Neural cell (in vitro differentiated cells): Measurements from ENCODE around the gene SLAIN1. TPM values are rescaled to one million over a fixed set of nuclear protein-coding genes. Genes with fewer than 3 reads are reported as not detected.

Experiments used
- H2AFZ ChIP-seq: fragments of 200-600, 300-800 bp; sonication (generic), shearing (Covaris generic); 2 replicates; pipeline ENCODE4 v1.6.0; 2014; ENCODE audit warnings: low read depth, mild to moderate bottlenecking, antibody characterized with exemption, low read length, moderate library complexity
- H3F3A ChIP-seq: fragments of 200-600 bp; shearing (Covaris generic); 2 replicates; pipeline ENCODE4 v1.6.1; 2016; ENCODE audit warnings: mild to moderate bottlenecking, moderate library complexity, mixed read lengths, antibody characterized with exemption, low read length; ENCODE audit not compliant: insufficient read depth, poor library complexity, severe bottlenecking
- H3K27ac ChIP-seq: fragments of 200-600, 300-800 bp; sonication (generic), shearing (Covaris generic); 2 replicates; pipeline ENCODE4 v1.5.1; 2014; ENCODE audit warnings: mild to moderate bottlenecking, low read length, moderate library complexity
- H3K27me3 ChIP-seq: fragments of 300-800, 200-600 bp; sonication (generic), shearing (Covaris generic); 2 replicates; pipeline ENCODE4 v1.6.0; 2014; ENCODE audit warnings: mild to moderate bottlenecking, low read depth, low read length, moderate library complexity; ENCODE audit not compliant: insufficient read depth
- H3K36me3 ChIP-seq: fragments of 300-800, 200-600 bp; sonication (generic), shearing (Covaris generic); 2 replicates; pipeline ENCODE4 v1.5.1; 2014; ENCODE audit warnings: mild to moderate bottlenecking, antibody characterized with exemption, low read length, moderate library complexity; ENCODE audit not compliant: insufficient read depth
- H3K4me2 ChIP-seq: fragments of 300-800, 200-600 bp; sonication (generic), shearing (Covaris generic); 2 replicates; pipeline ENCODE4 v1.6.0; 2014; ENCODE audit warnings: mild to moderate bottlenecking, low read length
- H3K4me3 ChIP-seq: fragments of 300-800, 200-600 bp; sonication (generic), shearing (Covaris generic); 2 replicates; pipeline ENCODE4 v1.5.1; 2014; ENCODE audit warnings: mild to moderate bottlenecking, low read length, moderate library complexity
- H3K79me2 ChIP-seq: fragments of 200-600 bp; shearing (Covaris generic); replicated peaks from 2 replicates; pipeline ENCODE4 v1.6.0; 2014; ENCODE audit warnings: mild to moderate bottlenecking, low read length, moderate library complexity; ENCODE audit not compliant: insufficient read depth
- H3K9ac ChIP-seq: fragments of 300-800, 200-600 bp; sonication (generic), shearing (Covaris generic); 2 replicates; pipeline ENCODE4 v1.6.1; 2016; ENCODE audit warnings: mild to moderate bottlenecking, low read length, mixed read lengths
- H3K9me2 ChIP-seq: fragments of 200-600 bp; shearing (Covaris generic); 2 replicates; pipeline ENCODE4 v1.6.1; 2016; ENCODE audit warnings: mild to moderate bottlenecking, low read length, mixed read lengths; ENCODE audit not compliant: insufficient read depth
- H3K9me3 ChIP-seq: fragments of 200-600, 300-800 bp; sonication (generic), shearing (Covaris generic); 2 replicates; pipeline ENCODE4 v1.6.1; 2016; ENCODE audit warnings: mild to moderate bottlenecking, mixed run types, low read length, moderate library complexity, mixed read lengths
- H4K20me1 ChIP-seq: fragments of 200-600 bp; shearing (Covaris generic); 2 replicates; pipeline ENCODE4 v1.6.1; 2016; ENCODE audit warnings: mild to moderate bottlenecking, mixed run types; ENCODE audit not compliant: insufficient read depth
- CTCF ChIP-seq: fragments of 450-650 bp; IDR thresholded peaks from 2 replicates; pipeline ENCODE4 v1.5.1; 2014; ENCODE audit warnings: antibody characterized with exemption, mild to moderate bottlenecking, moderate library complexity; ENCODE audit not compliant: poor library complexity, severe bottlenecking
- EP300 ChIP-seq: fragments of 450-650 bp; conservative IDR thresholded peaks from 2 replicates; pipeline ENCODE4 v1.6.1; 2014; ENCODE audit warnings: antibody characterized with exemption, mild to moderate bottlenecking, moderate library complexity; ENCODE audit not compliant: poor library complexity, severe bottlenecking
- EZH2 ChIP-seq: fragments of 200-600, 300-800 bp; shearing (Covaris generic), sonication (generic); IDR thresholded peaks from 2 replicates; pipeline ENCODE4 v1.6.1; 2014; ENCODE audit warnings: antibody characterized with exemption, low read length, borderline replicate concordance, mild to moderate bottlenecking; ENCODE audit not compliant: insufficient read depth, poor library complexity, severe bottlenecking
- MXI1 ChIP-seq: fragments of 450-650 bp; conservative IDR thresholded peaks from 2 replicates; pipeline ENCODE4 v1.6.1; 2014; ENCODE audit warnings: antibody characterized with exemption, mild to moderate bottlenecking; ENCODE audit not compliant: poor library complexity, severe bottlenecking
- TAF1 ChIP-seq: IDR thresholded peaks from 2 replicates; pipeline ENCODE4 v1.6.1; 2012; ENCODE audit warnings: low read depth
- polyA plus RNA-seq: library from polyadenylated mRNA; depleted of rRNA; stranded (reverse); fragments of >200 nt; gene quantifications from 2 replicates; pipeline ENCODE4 v1.2.3, GENCODE V29; 2014
- TF ChIP-seq, protein P1 (sequence below): IDR thresholded peaks from 2 replicates; pipeline ENCODE4 v1.6.1; 2012; ENCODE audit warnings: borderline replicate concordance

The SLAIN1 gene
- polyA plus RNA-seq, 1 donor from 2014 or later: 155 TPM

DNA sequence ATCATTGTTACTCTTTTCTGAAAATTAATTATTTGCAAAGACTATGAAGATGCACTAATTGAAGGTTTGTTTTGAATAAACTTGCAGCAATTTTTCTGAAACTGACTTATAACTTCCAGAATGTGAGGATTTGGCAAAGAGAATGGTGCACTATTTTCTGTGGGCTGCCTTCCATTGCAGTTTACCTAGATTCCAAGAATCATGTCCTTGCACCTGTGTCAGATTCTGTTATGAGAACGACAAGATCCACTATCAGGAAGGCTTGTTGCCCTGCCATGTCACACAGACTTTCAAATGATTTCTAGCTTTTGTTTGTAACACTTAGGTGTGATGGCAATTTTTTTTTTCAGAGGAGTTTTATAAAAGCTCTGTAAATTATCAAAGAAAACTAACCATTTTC lies 5.6 kb upstream of the SLAIN1 start:
- Histone ChIP-seq H3F3A (no peaks in the 10 kb centered on the region), H3K9me3 (no peaks in the 10 kb centered on the region), H3K9ac (no peak overlapping the region), H2AFZ (no peak overlapping the region), H4K20me1 (no peaks in the 10 kb centered on the region), H3K27ac (no peak overlapping the region), H3K4me2 (no peak overlapping the region), H3K79me2 (no peaks in the 10 kb centered on the region), H3K4me3 (no peak overlapping the region), H3K36me3 (no peaks in the 10 kb centered on the region), H3K27me3 (no peaks in the 10 kb centered on the region), H3K9me2 (no peaks in the 10 kb centered on the region)
- TF ChIP-seq MXI1 (no peak), EP300 (no peak), EZH2 (no peak), CTCF (no peak)

- no peak overlapping the region for H3K9ac ChIP-seq
- H3K27me3 ChIP-seq: no peaks in the 10 kb centered on the region
- no peaks in the 10 kb centered on the region for H4K20me1 ChIP-seq
- no peaks in the 10 kb centered on the region for H3K36me3 ChIP-seq
- no peak overlapping the region for H2AFZ ChIP-seq
- H3K27ac ChIP-seq: no peak overlapping the region
- H3K9me2 ChIP-seq: no peaks in the 10 kb centered on the region
- H3K4me3 ChIP-seq: no peak overlapping the region
- no peak for TF ChIP-seq CTCF
- no peak for TF ChIP-seq EZH2
- TF ChIP-seq, protein P1, sequence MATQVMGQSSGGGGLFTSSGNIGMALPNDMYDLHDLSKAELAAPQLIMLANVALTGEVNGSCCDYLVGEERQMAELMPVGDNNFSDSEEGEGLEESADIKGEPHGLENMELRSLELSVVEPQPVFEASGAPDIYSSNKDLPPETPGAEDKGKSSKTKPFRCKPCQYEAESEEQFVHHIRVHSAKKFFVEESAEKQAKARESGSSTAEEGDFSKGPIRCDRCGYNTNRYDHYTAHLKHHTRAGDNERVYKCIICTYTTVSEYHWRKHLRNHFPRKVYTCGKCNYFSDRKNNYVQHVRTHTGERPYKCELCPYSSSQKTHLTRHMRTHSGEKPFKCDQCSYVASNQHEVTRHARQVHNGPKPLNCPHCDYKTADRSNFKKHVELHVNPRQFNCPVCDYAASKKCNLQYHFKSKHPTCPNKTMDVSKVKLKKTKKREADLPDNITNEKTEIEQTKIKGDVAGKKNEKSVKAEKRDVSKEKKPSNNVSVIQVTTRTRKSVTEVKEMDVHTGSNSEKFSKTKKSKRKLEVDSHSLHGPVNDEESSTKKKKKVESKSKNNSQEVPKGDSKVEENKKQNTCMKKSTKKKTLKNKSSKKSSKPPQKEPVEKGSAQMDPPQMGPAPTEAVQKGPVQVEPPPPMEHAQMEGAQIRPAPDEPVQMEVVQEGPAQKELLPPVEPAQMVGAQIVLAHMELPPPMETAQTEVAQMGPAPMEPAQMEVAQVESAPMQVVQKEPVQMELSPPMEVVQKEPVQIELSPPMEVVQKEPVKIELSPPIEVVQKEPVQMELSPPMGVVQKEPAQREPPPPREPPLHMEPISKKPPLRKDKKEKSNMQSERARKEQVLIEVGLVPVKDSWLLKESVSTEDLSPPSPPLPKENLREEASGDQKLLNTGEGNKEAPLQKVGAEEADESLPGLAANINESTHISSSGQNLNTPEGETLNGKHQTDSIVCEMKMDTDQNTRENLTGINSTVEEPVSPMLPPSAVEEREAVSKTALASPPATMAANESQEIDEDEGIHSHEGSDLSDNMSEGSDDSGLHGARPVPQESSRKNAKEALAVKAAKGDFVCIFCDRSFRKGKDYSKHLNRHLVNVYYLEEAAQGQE: no peak
- TF ChIP-seq TAF1: no peak
- H3K4me2 ChIP-seq: no peak overlapping the region
- no peaks in the 10 kb centered on the region for H3K79me2 ChIP-seq
- H3F3A ChIP-seq: no peaks in the 10 kb centered on the region
- no peaks in the 10 kb centered on the region for H3K9me3 ChIP-seq
Measured at GRCh38 chr13:77692746-77693448, 4.6 kb upstream of the SLAIN1 start.
